HepG2 (cell line): Measurements from ENCODE around the gene OR2W1. TPM values are rescaled to one million over a fixed set of nuclear protein-coding genes. Genes with fewer than 3 reads are reported as not detected.

Experiments used
- BRD4 ChIP-seq: sonication (generic); formaldehyde crosslinking; IDR thresholded peaks from 2 replicates; pipeline ENCODE4 v1.4.0; 2020; ENCODE audit warnings: missing genetic modification reagents
- CCDC6 ChIP-seq: sonication (generic); formaldehyde crosslinking; IDR thresholded peaks from 2 replicates; pipeline ENCODE4 v1.8.1; 2022; ENCODE audit warnings: mild to moderate bottlenecking, missing genetic modification reagents, moderate library complexity
- CREB1 ChIP-seq, 2 experiments: fragments of 450-650 bp in 1 of 2; IDR thresholded peaks; 2 replicates each; pipeline ENCODE4 v1.6.1; 2016 to 2017; ENCODE audit warnings: control low read depth in 1 of 2, mild to moderate bottlenecking in 1 of 2, missing compliant biosample characterization in 1 of 2, missing genetic modification characterization in 1 of 2
- DBP ChIP-seq: sonication (generic); formaldehyde crosslinking; IDR thresholded peaks from 2 replicates; pipeline ENCODE4 v1.4.0; 2020; ENCODE audit warnings: missing genetic modification reagents; ENCODE audit errors: not compliant biosample characterization
- FOXA3 ChIP-seq: IDR thresholded peaks from 2 replicates; pipeline ENCODE4 v1.6.1; 2016; ENCODE audit warnings: missing genetic modification reagents, missing compliant biosample characterization
- HDAC1 ChIP-seq: sonication (generic); formaldehyde crosslinking; IDR thresholded peaks from 2 replicates; pipeline ENCODE4 v1.5.1; 2020; ENCODE audit warnings: mild to moderate bottlenecking, missing genetic modification reagents
- MTA3 ChIP-seq: sonication (generic); formaldehyde crosslinking; IDR thresholded peaks from 2 replicates; pipeline ENCODE4 v1.4.0; 2020; ENCODE audit warnings: missing genetic modification reagents
- NR2C2 ChIP-seq: sonication (generic); formaldehyde crosslinking; IDR thresholded peaks from 2 replicates; pipeline ENCODE4 v1.4.0; 2020; ENCODE audit warnings: missing genetic modification reagents, mild to moderate bottlenecking, moderate library complexity, borderline replicate concordance
- NR2F2 ChIP-seq: IDR thresholded peaks from 2 replicates; pipeline ENCODE4 v1.6.1; 2012; ENCODE audit warnings: low read depth, inconsistent platforms, borderline replicate concordance
- STAT6 ChIP-seq: sonication (generic); formaldehyde crosslinking; IDR thresholded peaks from 2 replicates; pipeline ENCODE4 v1.4.0; 2020; ENCODE audit warnings: missing genetic modification reagents, mild to moderate bottlenecking, borderline replicate concordance
- ZKSCAN5 ChIP-seq: sonication (generic); formaldehyde crosslinking; IDR thresholded peaks from 2 replicates; pipeline ENCODE4 v1.5.1; 2020; ENCODE audit warnings: mild to moderate bottlenecking, missing genetic modification reagents
- ZNF101 ChIP-seq: sonication (generic); formaldehyde crosslinking; IDR thresholded peaks from 2 replicates; pipeline ENCODE4 v1.4.0; 2020; ENCODE audit warnings: mild to moderate bottlenecking, low read depth, missing genetic modification reagents, borderline replicate concordance
- ZNF589 ChIP-seq: sonication (generic); formaldehyde crosslinking; conservative IDR thresholded peaks from 2 replicates; pipeline ENCODE4 v1.8.0; 2022; ENCODE audit warnings: mild to moderate bottlenecking, moderate library complexity, missing genetic modification reagents
- polyA plus RNA-seq, 8 experiments: library from polyadenylated mRNA; depleted of rRNA in 3 of 8; stranded (reverse) in 7 of 8; unstranded in 1 of 8; fragments of >200 nt; fragmentation: Illumina TruSeq in 4 of 8; extraction: Trizol in 4 of 8; gene quantifications; 2 replicates each; pipeline versions ENCODE4 v1.2.1 to v1.2.3, GENCODE V29; 2011 to 2016; ENCODE audit warnings: low read depth in 4 of 8, missing spikeins in 1 of 8, mixed read lengths in 1 of 8; ENCODE audit not compliant: insufficient read depth in 1 of 8
- total RNA-seq, 5 experiments: library from RNA; depleted of rRNA; stranded (reverse); fragments of >200 nt; fragmentation: Illumina TruSeq; extraction: Trizol; gene quantifications; 2 replicates each; pipeline ENCODE4 v1.2.3, GENCODE V29; 2016; ENCODE audit warnings: low read depth in 1 of 5
- TF ChIP-seq, protein P1 (sequence below): sonication (generic); formaldehyde crosslinking; IDR thresholded peaks from 2 replicates; pipeline ENCODE4 v1.5.0; 2020; ENCODE audit warnings: missing genetic modification reagents
- TF ChIP-seq, protein P2 (sequence below): sonication (generic); formaldehyde crosslinking; IDR thresholded peaks from 2 replicates; pipeline ENCODE4 v1.5.1; 2020; ENCODE audit warnings: mild to moderate bottlenecking, missing genetic modification reagents, moderate library complexity
- TF ChIP-seq, protein P3 (sequence below): sonication (generic); formaldehyde crosslinking; IDR thresholded peaks from 2 replicates; pipeline ENCODE4 v1.4.0; 2020; ENCODE audit warnings: mild to moderate bottlenecking, missing genetic modification reagents, borderline replicate concordance

The OR2W1 gene
- total and polyA plus RNA-seq, 2 of the 13 experiments (the other 11 are each of a cell fraction or from before 2014, with no cell fraction given) = not detected

DNA sequence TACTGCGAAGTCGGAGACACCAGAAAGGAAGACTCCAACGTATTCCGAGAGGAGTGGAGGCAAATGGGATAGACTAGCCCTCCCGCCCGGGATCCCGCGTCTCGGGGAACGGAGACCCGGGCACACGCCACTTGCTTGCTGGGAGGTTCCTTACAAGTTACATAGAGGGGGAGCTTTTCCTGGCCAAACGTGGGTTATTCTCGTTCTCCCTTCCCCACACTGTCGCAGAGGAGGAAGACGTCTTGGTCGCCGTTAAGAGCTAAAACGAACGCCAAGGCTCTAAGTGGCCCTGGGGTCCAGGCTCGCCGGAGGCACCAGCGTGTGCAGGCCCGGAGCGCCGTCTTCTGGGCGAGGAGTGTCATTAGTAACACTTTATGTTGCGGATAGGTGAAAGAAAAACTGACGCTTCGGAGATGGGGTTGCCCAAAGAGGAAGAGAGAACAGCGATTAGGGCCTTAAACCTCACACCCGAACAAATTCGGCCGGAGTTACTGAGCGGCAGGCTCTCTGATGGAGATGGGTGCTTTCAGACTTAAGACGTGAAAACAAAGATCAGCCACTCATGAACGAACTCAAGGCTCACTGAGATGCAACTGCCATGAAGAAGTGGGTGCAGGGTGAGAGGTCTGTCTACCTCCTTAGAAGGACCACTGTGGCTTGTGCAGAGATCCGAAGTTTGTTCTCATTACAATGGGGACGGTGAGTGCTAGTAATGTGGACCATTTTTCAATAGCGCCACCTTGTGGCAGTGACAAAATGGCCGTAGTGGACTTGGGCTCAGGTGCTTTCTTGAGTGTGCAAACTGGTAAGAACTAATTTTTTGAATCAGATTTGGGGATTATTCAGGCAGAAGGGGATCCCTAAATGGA, 28.2 kb downstream of the OR2W1 start (continued):
- no peak for TF ChIP-seq STAT6
- TF ChIP-seq ZKSCAN5 (CRISPR knock-in tag) = no peak
- TF ChIP-seq CREB1 (IDR thresholded peaks at IDR 0.05) = no peak
- no peak for TF ChIP-seq CREB1 (CRISPR knock-in tag; IDR thresholded peaks at IDR 0.05)
- TF ChIP-seq, protein P1, sequence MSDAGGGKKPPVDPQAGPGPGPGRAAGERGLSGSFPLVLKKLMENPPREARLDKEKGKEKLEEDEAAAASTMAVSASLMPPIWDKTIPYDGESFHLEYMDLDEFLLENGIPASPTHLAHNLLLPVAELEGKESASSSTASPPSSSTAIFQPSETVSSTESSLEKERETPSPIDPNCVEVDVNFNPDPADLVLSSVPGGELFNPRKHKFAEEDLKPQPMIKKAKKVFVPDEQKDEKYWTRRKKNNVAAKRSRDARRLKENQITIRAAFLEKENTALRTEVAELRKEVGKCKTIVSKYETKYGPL (CRISPR knock-in tag) = no peak
- no peak for TF ChIP-seq ZNF101 (CRISPR knock-in tag)
- no peak; the same call in 1 of the 2 replicates for TF ChIP-seq BRD4
- TF ChIP-seq, protein P2, sequence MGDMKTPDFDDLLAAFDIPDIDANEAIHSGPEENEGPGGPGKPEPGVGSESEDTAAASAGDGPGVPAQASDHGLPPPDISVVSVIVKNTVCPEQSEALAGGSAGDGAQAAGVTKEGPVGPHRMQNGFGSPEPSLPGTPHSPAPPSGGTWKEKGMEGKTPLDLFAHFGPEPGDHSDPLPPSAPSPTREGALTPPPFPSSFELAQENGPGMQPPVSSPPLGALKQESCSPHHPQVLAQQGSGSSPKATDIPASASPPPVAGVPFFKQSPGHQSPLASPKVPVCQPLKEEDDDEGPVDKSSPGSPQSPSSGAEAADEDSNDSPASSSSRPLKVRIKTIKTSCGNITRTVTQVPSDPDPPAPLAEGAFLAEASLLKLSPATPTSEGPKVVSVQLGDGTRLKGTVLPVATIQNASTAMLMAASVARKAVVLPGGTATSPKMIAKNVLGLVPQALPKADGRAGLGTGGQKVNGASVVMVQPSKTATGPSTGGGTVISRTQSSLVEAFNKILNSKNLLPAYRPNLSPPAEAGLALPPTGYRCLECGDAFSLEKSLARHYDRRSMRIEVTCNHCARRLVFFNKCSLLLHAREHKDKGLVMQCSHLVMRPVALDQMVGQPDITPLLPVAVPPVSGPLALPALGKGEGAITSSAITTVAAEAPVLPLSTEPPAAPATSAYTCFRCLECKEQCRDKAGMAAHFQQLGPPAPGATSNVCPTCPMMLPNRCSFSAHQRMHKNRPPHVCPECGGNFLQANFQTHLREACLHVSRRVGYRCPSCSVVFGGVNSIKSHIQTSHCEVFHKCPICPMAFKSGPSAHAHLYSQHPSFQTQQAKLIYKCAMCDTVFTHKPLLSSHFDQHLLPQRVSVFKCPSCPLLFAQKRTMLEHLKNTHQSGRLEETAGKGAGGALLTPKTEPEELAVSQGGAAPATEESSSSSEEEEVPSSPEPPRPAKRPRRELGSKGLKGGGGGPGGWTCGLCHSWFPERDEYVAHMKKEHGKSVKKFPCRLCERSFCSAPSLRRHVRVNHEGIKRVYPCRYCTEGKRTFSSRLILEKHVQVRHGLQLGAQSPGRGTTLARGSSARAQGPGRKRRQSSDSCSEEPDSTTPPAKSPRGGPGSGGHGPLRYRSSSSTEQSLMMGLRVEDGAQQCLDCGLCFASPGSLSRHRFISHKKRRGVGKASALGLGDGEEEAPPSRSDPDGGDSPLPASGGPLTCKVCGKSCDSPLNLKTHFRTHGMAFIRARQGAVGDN (CRISPR knock-in tag) = peak; percentile 85
- no peak for TF ChIP-seq MTA3 (CRISPR knock-in tag)
- TF ChIP-seq, protein P3, sequence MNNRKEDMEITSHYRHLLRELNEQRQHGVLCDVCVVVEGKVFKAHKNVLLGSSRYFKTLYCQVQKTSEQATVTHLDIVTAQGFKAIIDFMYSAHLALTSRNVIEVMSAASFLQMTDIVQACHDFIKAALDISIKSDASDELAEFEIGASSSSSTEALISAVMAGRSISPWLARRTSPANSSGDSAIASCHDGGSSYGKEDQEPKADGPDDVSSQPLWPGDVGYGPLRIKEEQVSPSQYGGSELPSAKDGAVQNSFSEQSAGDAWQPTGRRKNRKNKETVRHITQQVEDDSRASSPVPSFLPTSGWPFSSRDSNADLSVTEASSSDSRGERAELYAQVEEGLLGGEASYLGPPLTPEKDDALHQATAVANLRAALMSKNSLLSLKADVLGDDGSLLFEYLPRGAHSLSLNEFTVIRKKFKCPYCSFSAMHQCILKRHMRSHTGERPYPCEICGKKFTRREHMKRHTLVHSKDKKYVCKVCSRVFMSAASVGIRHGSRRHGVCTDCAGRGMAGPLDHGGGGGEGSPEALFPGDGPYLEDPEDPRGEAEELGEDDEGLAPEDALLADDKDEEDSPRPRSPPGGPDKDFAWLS (CRISPR knock-in tag) = 0 out of 2 replicates have a peak, but pooled peaks have one; percentile 39
- TF ChIP-seq NR2C2 (CRISPR knock-in tag) = no peak
- TF ChIP-seq CCDC6 (CRISPR knock-in tag) = no peak
- TF ChIP-seq FOXA3 (CRISPR knock-in tag) = peak; percentile 10; the same call in 1 of the 2 replicates
- TF ChIP-seq HDAC1 (CRISPR knock-in tag) = peak; percentile 68
- no peak for TF ChIP-seq DBP (CRISPR knock-in tag)
- TF ChIP-seq ZNF589 = no peak; the same call in 1 of the 2 replicates
- no peak; the same call in 1 of the 2 replicates for TF ChIP-seq NR2F2
